SK-N-SH (cell line): ENCODE data around the gene RFC4. TPM values are rescaled to one million over a fixed set of nuclear protein-coding genes. Genes with fewer than 3 reads are reported as not detected.

ENCODE experiments used
- CTCF ChIA-PET: fragments of 300-600, 350-600 bp; formaldehyde crosslinking; extraction: SDS; loops from one replicate; lab custom pipeline; 2021; lab: Yijun Ruan, JAX
- POLR2A ChIA-PET: fragments of 350-600 bp; sonication (Branson Sonifier 250); formaldehyde crosslinking; extraction: SDS; loops from one replicate; lab custom pipeline; 2020; ENCODE audit warnings: antibody characterized with exemption, inconsistent platforms; lab: Yijun Ruan, JAX
- DNase-seq: peaks from one replicate; pipeline ENCODE4 v3.0.0; 2012
- H2AFZ ChIP-seq: fragments of 200-600 bp; sonication (generic); 2 replicates; pipeline ENCODE4 v1.8.1; 2016; ENCODE audit warnings: antibody characterized with exemption, mild to moderate bottlenecking, low read depth
- H3F3A ChIP-seq: fragments of 200-600 bp; sonication (generic); replicated peaks from 2 replicates; pipeline ENCODE3; 2016; ENCODE audit warnings: antibody characterized with exemption, mild to moderate bottlenecking; ENCODE audit not compliant: insufficient read depth
- H3K27ac ChIP-seq, 2 experiments: fragments of 200-500 bp in 1 of 2; fragments of 200-600 bp in 1 of 2; sonication (Bioruptor generic) in 1 of 2; sonication (generic), shearing (Covaris generic) in 1 of 2; 2 replicates each; pipeline versions ENCODE4 v1.5.1 to v1.6.1; 2014 to 2016; ENCODE audit warnings: low read depth in 2 of 2, inconsistent platforms in 1 of 2, low read length in 1 of 2, mild to moderate bottlenecking in 1 of 2, mixed read lengths in 1 of 2
- H3K27me3 ChIP-seq: fragments of 200-600 bp; sonication (generic), shearing (Covaris generic); 2 replicates; pipeline ENCODE4 v1.6.1; 2016; ENCODE audit warnings: mixed run types; ENCODE audit not compliant: insufficient read depth
- H3K36me3 ChIP-seq, 2 experiments: fragments of 200-500 bp in 1 of 2; fragments of 200-600 bp in 1 of 2; sonication (Bioruptor generic) in 1 of 2; sonication (generic) in 1 of 2; replicated peaks in 1 of 2; 2 replicates each; pipeline versions ENCODE3 to v1.5.1; 2014 to 2016; ENCODE audit warnings: low read length in 1 of 2, mild to moderate bottlenecking in 1 of 2; ENCODE audit not compliant: insufficient read depth in 2 of 2, control insufficient read depth in 1 of 2
- H3K4me1 ChIP-seq, 2 experiments: fragments of 200-500 bp in 1 of 2; fragments of 200-600 bp in 1 of 2; sonication (Bioruptor generic) in 1 of 2; sonication (generic), shearing (Covaris generic) in 1 of 2; 2 replicates each; pipeline versions ENCODE4 v1.5.1 to v1.6.1; 2014 to 2016; ENCODE audit warnings: low read depth in 1 of 2, low read length in 1 of 2, mixed run types in 1 of 2; ENCODE audit not compliant: insufficient read depth in 2 of 2, control insufficient read depth in 1 of 2
- H3K4me2 ChIP-seq: fragments of 200-600 bp; sonication (generic), shearing (Covaris generic); 2 replicates; pipeline ENCODE4 v1.6.1; 2017; ENCODE audit warnings: mixed run types
- H3K4me3 ChIP-seq, 2 experiments: fragments of 200-500 bp in 1 of 2; fragments of 200-600 bp in 1 of 2; sonication (Bioruptor generic) in 1 of 2; sonication (generic), shearing (Covaris generic) in 1 of 2; 2 replicates each; pipeline versions ENCODE4 v1.5.1 to v1.8.1; 2014 to 2016; ENCODE audit warnings: low read depth in 2 of 2, inconsistent platforms in 1 of 2, low read length in 1 of 2, mild to moderate bottlenecking in 1 of 2, mixed read lengths in 1 of 2, moderate library complexity in 1 of 2
- H3K79me2 ChIP-seq: fragments of 200-600 bp; sonication (generic); 2 replicates; pipeline ENCODE4 v1.8.1; 2017; ENCODE audit warnings: mild to moderate bottlenecking; ENCODE audit not compliant: insufficient read depth
- H3K9ac ChIP-seq: fragments of 200-600 bp; sonication (generic); 2 replicates; pipeline ENCODE4 v1.6.1; 2017; ENCODE audit warnings: mixed run types
- H3K9me2 ChIP-seq: fragments of 200-600 bp; sonication (generic); 2 replicates; pipeline ENCODE4 v1.6.1; 2017; ENCODE audit warnings: mixed run types
- H3K9me3 ChIP-seq: fragments of 200-600 bp; sonication (generic); 2 replicates; pipeline ENCODE4 v1.6.1; 2017; ENCODE audit warnings: mixed run types, mild to moderate bottlenecking, moderate library complexity
- H4K20me1 ChIP-seq: fragments of 200-600 bp; sonication (generic); 2 replicates; pipeline ENCODE4 v1.6.1; 2017; ENCODE audit warnings: mild to moderate bottlenecking, mixed run types; ENCODE audit not compliant: insufficient read depth
- CHD2 ChIP-seq: fragments of 150-350 bp; IDR thresholded peaks from 2 replicates; pipeline ENCODE4 v1.6.1; 2018; ENCODE audit warnings: low read length; ENCODE audit not compliant: partially characterized antibody
- ELF1 ChIP-seq: IDR thresholded peaks from 2 replicates; pipeline ENCODE4 v1.4.0; 2012
- EZH2phosphoT487 ChIP-seq: fragments of 200-600 bp; sonication (generic); IDR thresholded peaks from 2 replicates; pipeline ENCODE4 v1.6.1; 2017; ENCODE audit warnings: low read depth, mixed run types, mild to moderate bottlenecking, antibody characterized with exemption, moderate library complexity, borderline replicate concordance
- GATA2 ChIP-seq: sonication (generic); formaldehyde crosslinking; IDR thresholded peaks from 2 replicates; pipeline ENCODE4 v1.5.0; 2020; ENCODE audit warnings: mild to moderate bottlenecking, missing genetic modification reagents
- JUND ChIP-seq: IDR thresholded peaks from 2 replicates; pipeline ENCODE4 v1.4.0; 2012
- RCOR1 ChIP-seq: fragments of 150-350 bp; IDR thresholded peaks from 2 replicates; pipeline ENCODE4 v1.6.1; 2017; ENCODE audit warnings: antibody characterized with exemption, low read length
- SMC3 ChIP-seq: IDR thresholded peaks from 2 replicates; pipeline ENCODE4 v1.6.1; 2012; ENCODE audit warnings: low read depth, low read length, improper control_type of control experiment
- TAF1 ChIP-seq: IDR thresholded peaks from 2 replicates; pipeline ENCODE4 v1.6.1; 2012; ENCODE audit warnings: low read depth, mild to moderate bottlenecking, low read length, moderate library complexity, borderline replicate concordance
- YY1 ChIP-seq: IDR thresholded peaks from 2 replicates; pipeline ENCODE4 v1.4.0; 2012; ENCODE audit warnings: low read depth, mild to moderate bottlenecking
- WGBS: methylation state at CpG from one replicate; pipeline ENCODE4 v1.1.6; 2017; ENCODE audit warnings: low lambda C conversion rate; 5-methylcytosine and 5-hydroxymethylcytosine counted together
- polyA plus RNA-seq, 3 experiments: library from polyadenylated mRNA; depleted of rRNA; stranded (reverse); fragments of >200 nt; gene quantifications; 2 replicates each; pipeline ENCODE4 v1.2.3, GENCODE V29; 2012
- TF ChIP-seq, protein P1 (sequence below): IDR thresholded peaks from 2 replicates; pipeline ENCODE4 v1.6.1; 2012; ENCODE audit warnings: mild to moderate bottlenecking, low read depth, low read length, moderate library complexity
- TF ChIP-seq, protein P2 (sequence below): fragments of 200-600 bp; sonication (generic); IDR thresholded peaks from 2 replicates; pipeline ENCODE4 v1.6.1; 2017; ENCODE audit warnings: antibody characterized with exemption, mild to moderate bottlenecking, moderate library complexity
- TF ChIP-seq, protein P3 (sequence below): IDR thresholded peaks from 2 replicates; pipeline ENCODE4 v1.4.0; 2012; ENCODE audit warnings: low read depth, borderline replicate concordance
- TF ChIP-seq, protein P4 (sequence below): IDR thresholded peaks from 2 replicates; pipeline ENCODE4 v1.4.0; 2012; ENCODE audit warnings: low read depth, borderline replicate concordance

The RFC4 gene
- polyA plus RNA-seq, 1 of the 3 experiments (the other 2 are of a cell fraction): 13.1 TPM

DNA sequence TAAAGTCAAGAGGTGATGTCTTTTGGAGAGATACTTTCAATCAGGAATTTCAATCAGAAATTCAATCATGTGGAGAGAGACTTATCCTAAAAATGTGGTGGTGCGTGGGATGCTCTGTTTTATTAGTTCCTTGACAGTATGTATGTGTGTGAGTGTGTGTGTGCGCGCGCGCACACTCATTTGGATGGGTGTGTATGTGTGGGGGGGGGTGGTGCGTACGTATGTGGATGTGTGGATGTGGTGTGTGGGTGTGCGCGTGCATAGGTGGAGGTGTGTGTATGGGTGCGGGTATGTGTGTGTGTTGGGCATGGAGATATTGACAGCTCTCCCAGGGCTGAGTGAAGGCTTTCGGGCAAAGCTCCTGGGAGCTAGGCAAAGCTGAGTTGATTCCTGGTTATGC, 38.6 kb upstream of the RFC4 start:
- H3K9ac ChIP-seq: no peak overlapping the region
- ChIA-PET CTCF (interaction anchor here (1.6 kb wide), 1 partner anchor 294 kb away, joined by 6 read pairs; the partner anchor contains the start of gene RPL39L), POLR2A (no interaction called here)
- no peak overlapping the region for H3K4me3 ChIP-seq
- H3K79me2 ChIP-seq: no peaks in the 10 kb centered on the region
- H3K27me3 ChIP-seq: peaks cover 17% of the 10 kb centered on the region; the same call in 1 of the 2 replicates
- H3K9me3 ChIP-seq: no peaks in the 10 kb centered on the region
- H4K20me1 ChIP-seq: no peaks in the 10 kb centered on the region
- H3K9me2 ChIP-seq: no peaks in the 10 kb centered on the region
- H3K4me2 ChIP-seq: no peak overlapping the region
- TF ChIP-seq ELF1: no peak
- TF ChIP-seq GATA2 (CRISPR knock-in tag): no peak
- no peak for TF ChIP-seq SMC3
- TF ChIP-seq, protein P1, sequence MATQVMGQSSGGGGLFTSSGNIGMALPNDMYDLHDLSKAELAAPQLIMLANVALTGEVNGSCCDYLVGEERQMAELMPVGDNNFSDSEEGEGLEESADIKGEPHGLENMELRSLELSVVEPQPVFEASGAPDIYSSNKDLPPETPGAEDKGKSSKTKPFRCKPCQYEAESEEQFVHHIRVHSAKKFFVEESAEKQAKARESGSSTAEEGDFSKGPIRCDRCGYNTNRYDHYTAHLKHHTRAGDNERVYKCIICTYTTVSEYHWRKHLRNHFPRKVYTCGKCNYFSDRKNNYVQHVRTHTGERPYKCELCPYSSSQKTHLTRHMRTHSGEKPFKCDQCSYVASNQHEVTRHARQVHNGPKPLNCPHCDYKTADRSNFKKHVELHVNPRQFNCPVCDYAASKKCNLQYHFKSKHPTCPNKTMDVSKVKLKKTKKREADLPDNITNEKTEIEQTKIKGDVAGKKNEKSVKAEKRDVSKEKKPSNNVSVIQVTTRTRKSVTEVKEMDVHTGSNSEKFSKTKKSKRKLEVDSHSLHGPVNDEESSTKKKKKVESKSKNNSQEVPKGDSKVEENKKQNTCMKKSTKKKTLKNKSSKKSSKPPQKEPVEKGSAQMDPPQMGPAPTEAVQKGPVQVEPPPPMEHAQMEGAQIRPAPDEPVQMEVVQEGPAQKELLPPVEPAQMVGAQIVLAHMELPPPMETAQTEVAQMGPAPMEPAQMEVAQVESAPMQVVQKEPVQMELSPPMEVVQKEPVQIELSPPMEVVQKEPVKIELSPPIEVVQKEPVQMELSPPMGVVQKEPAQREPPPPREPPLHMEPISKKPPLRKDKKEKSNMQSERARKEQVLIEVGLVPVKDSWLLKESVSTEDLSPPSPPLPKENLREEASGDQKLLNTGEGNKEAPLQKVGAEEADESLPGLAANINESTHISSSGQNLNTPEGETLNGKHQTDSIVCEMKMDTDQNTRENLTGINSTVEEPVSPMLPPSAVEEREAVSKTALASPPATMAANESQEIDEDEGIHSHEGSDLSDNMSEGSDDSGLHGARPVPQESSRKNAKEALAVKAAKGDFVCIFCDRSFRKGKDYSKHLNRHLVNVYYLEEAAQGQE: no peak
- TF ChIP-seq, protein P2, sequence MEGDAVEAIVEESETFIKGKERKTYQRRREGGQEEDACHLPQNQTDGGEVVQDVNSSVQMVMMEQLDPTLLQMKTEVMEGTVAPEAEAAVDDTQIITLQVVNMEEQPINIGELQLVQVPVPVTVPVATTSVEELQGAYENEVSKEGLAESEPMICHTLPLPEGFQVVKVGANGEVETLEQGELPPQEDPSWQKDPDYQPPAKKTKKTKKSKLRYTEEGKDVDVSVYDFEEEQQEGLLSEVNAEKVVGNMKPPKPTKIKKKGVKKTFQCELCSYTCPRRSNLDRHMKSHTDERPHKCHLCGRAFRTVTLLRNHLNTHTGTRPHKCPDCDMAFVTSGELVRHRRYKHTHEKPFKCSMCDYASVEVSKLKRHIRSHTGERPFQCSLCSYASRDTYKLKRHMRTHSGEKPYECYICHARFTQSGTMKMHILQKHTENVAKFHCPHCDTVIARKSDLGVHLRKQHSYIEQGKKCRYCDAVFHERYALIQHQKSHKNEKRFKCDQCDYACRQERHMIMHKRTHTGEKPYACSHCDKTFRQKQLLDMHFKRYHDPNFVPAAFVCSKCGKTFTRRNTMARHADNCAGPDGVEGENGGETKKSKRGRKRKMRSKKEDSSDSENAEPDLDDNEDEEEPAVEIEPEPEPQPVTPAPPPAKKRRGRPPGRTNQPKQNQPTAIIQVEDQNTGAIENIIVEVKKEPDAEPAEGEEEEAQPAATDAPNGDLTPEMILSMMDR: no peak
- TF ChIP-seq YY1: no peak
- TF ChIP-seq, protein P3, sequence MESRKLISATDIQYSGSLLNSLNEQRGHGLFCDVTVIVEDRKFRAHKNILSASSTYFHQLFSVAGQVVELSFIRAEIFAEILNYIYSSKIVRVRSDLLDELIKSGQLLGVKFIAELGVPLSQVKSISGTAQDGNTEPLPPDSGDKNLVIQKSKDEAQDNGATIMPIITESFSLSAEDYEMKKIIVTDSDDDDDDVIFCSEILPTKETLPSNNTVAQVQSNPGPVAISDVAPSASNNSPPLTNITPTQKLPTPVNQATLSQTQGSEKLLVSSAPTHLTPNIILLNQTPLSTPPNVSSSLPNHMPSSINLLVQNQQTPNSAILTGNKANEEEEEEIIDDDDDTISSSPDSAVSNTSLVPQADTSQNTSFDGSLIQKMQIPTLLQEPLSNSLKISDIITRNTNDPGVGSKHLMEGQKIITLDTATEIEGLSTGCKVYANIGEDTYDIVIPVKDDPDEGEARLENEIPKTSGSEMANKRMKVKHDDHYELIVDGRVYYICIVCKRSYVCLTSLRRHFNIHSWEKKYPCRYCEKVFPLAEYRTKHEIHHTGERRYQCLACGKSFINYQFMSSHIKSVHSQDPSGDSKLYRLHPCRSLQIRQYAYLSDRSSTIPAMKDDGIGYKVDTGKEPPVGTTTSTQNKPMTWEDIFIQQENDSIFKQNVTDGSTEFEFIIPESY: no peak
- TF ChIP-seq TAF1: no peak
- H2AFZ ChIP-seq: no peak overlapping the region
- no peaks in the 10 kb centered on the region for H3F3A ChIP-seq
- H3K27ac ChIP-seq: no peak overlapping the region
- no peak for DNase-seq
- no peaks in the 10 kb centered on the region for H3K36me3 ChIP-seq
- 65% methylated on average over 11 of the region's 11 CpGs for WGBS
- H3K4me1 ChIP-seq: no peaks in the 10 kb centered on the region

DNA sequence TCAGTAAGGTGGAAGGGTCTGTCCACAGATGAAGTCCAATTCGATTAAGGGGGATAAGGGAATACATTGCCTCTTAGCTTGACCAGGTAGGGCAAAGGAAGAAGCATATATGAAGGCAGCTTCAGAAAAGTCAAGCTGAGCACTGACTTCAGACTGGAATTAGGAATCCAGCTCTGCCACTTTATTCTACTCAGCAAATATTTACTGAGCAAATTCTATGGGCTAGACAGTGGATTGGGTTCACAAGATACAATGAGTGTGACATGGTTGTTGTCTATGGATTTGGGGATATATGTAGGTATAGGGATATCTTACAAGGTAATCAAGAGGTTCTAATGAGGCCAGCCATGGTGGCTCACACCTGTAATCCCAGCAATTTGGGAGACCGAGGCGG, 36.8 kb upstream of the RFC4 start:
- no peaks in the 10 kb centered on the region for H3F3A ChIP-seq
- no peaks in the 10 kb centered on the region for H3K79me2 ChIP-seq
- no peak overlapping the region for H3K27ac ChIP-seq
- H3K4me1 ChIP-seq: no peaks in the 10 kb centered on the region
- no peaks in the 10 kb centered on the region for H4K20me1 ChIP-seq
- no peak overlapping the region for H3K4me3 ChIP-seq
- no peaks in the 10 kb centered on the region for H3K36me3 ChIP-seq
- no peak overlapping the region for H2AFZ ChIP-seq
- H3K9me3 ChIP-seq: no peaks in the 10 kb centered on the region
- CTCF ChIA-PET: no interaction called here
- H3K27me3 ChIP-seq: peaks cover 7% of the 10 kb centered on the region; the same call in 1 of the 2 replicates
- 46% methylated on average over 2 of the region's 3 CpGs for WGBS
- TF ChIP-seq EZH2phosphoT487: no peak
- no peak for TF ChIP-seq JUND
- TF ChIP-seq RCOR1: no peak
- no peak for TF ChIP-seq CHD2
- TF ChIP-seq, protein P4, sequence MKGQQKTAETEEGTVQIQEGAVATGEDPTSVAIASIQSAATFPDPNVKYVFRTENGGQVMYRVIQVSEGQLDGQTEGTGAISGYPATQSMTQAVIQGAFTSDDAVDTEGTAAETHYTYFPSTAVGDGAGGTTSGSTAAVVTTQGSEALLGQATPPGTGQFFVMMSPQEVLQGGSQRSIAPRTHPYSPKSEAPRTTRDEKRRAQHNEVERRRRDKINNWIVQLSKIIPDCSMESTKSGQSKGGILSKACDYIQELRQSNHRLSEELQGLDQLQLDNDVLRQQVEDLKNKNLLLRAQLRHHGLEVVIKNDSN: no peak
- POLR2A ChIA-PET: no interaction called here
- no peaks in the 10 kb centered on the region for H3K9me2 ChIP-seq
- DNase-seq: no peak
- H3K9ac ChIP-seq: no peak overlapping the region
- no peak overlapping the region for H3K4me2 ChIP-seq
